K562 (cell line): ENCODE data around the gene PHACTR3.

Source experiments
- CTCF ChIP-seq, 3 experiments: IDR thresholded peaks in 2 of 3; conservative IDR thresholded peaks in 1 of 3; 2 replicates each; pipeline ENCODE4 v1.5.1; 2011 to 2012; ENCODE audit warnings: low read length in 3 of 3, mild to moderate bottlenecking in 3 of 3, control low read depth in 2 of 3, improper control_type of control experiment in 1 of 3, inconsistent platforms in 1 of 3, low read depth in 1 of 3, mixed read lengths in 1 of 3, moderate library complexity in 1 of 3; ENCODE audit not compliant: insufficient read depth in 2 of 3
- FOXP1 ChIP-seq: sonication (generic); formaldehyde crosslinking; IDR thresholded peaks from 2 replicates; pipeline ENCODE4 v1.8.0; 2022; ENCODE audit warnings: mild to moderate bottlenecking, missing genetic modification reagents
- JUND ChIP-seq, 2 experiments: IDR thresholded peaks; 2 replicates in 1 of 2; 3 replicates in 1 of 2; pipeline ENCODE4 v1.6.1; 2011; ENCODE audit warnings: borderline replicate concordance in 2 of 2, low read depth in 2 of 2, low read length in 2 of 2, improper control_type of control experiment in 1 of 2, missing biosample characterization in 1 of 2, missing genetic modification characterization in 1 of 2, missing genetic modification reagents in 1 of 2
- ZNF133 ChIP-seq: fragments of 250-450 bp; sonication (Bioruptor Pico); IDR thresholded peaks from 2 replicates; pipeline ENCODE4 v1.4.0; 2020; ENCODE audit warnings: mild to moderate bottlenecking
- TF ChIP-seq, protein P1 (sequence below), 2 experiments: fragments of 450-650 bp in 1 of 2; IDR thresholded peaks; 2 replicates each; pipeline ENCODE4 v1.6.1; 2011 to 2017; ENCODE audit warnings: low read depth in 2 of 2, antibody characterized with exemption in 1 of 2, borderline replicate concordance in 1 of 2, low read length in 1 of 2, mild to moderate bottlenecking in 1 of 2, mixed read lengths in 1 of 2; ENCODE audit not compliant: control insufficient read depth in 1 of 2
- TF ChIP-seq, protein P2 (sequence below): sonication (generic); formaldehyde crosslinking; IDR thresholded peaks from 2 replicates; pipeline ENCODE4 v1.8.0; 2022; ENCODE audit warnings: mild to moderate bottlenecking, missing genetic modification reagents
- TF ChIP-seq, protein P3 (sequence below): sonication (generic); formaldehyde crosslinking; IDR thresholded peaks from 2 replicates; pipeline ENCODE4 v1.9.0; 2022; ENCODE audit warnings: mild to moderate bottlenecking, missing genetic modification reagents
- TF ChIP-seq, protein P4 (sequence below): IDR thresholded peaks from 2 replicates; pipeline ENCODE4 v1.6.1; 2012; ENCODE audit warnings: low read depth, low read length, improper control_type of control experiment, borderline replicate concordance
- TF ChIP-seq, protein P5 (sequence below): fragments of 450-650 bp; formaldehyde crosslinking; IDR thresholded peaks from 2 replicates; pipeline ENCODE4 v1.4.0; 2022; ENCODE audit warnings: missing genetic modification characterization

DNA sequence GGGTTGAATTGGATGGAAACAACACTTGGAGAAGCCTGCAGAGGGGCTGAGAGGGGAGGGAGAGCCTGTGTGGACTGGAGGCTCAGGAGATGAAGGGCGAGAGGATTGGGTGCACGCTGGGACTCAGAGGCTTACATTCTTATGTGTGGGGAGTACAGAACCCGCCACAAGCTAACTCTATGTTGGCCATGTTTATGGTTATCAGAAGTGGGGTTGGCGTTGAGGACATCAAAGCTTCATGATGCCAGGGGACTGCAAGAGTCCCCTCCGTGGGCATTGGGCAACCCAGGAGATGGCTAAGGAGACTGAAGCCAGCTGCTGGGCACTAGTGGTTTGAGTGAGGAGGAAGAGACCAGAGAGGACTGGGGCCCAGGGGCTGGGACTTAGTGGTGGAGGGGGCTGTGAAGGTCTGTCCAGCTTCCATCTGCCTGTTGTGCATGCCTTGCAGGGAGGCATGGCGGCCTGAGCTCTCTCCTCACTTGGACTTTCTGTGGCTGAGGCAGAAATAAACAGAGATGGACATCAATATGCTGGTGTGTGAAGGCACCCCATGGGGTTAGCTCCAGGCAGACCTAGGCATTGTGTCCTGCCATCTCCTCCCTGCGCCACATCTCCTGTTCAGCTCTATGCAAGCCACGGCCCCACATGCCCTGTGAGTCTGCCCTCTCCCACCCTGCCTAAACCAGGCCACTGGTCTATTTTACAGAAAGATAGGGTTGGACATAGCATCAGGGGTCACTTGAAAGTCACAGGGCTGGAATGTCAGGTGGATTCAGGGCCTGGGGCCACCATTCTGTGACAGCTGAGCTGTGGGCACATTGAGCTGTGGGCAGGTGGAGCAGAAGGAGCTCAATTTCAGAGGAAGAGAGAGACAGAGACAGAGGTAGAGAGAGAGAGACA, 61.6 kb downstream of the PHACTR3 start:
- TF ChIP-seq, protein P1, sequence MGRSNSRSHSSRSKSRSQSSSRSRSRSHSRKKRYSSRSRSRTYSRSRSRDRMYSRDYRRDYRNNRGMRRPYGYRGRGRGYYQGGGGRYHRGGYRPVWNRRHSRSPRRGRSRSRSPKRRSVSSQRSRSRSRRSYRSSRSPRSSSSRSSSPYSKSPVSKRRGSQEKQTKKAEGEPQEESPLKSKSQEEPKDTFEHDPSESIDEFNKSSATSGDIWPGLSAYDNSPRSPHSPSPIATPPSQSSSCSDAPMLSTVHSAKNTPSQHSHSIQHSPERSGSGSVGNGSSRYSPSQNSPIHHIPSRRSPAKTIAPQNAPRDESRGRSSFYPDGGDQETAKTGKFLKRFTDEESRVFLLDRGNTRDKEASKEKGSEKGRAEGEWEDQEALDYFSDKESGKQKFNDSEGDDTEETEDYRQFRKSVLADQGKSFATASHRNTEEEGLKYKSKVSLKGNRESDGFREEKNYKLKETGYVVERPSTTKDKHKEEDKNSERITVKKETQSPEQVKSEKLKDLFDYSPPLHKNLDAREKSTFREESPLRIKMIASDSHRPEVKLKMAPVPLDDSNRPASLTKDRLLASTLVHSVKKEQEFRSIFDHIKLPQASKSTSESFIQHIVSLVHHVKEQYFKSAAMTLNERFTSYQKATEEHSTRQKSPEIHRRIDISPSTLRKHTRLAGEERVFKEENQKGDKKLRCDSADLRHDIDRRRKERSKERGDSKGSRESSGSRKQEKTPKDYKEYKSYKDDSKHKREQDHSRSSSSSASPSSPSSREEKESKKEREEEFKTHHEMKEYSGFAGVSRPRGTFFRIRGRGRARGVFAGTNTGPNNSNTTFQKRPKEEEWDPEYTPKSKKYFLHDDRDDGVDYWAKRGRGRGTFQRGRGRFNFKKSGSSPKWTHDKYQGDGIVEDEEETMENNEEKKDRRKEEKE (IDR thresholded peaks at IDR 0.05; ENCODE audit: borderline replicate concordance in 1 of 2, control insufficient read depth in 1 of 2, low read depth in 2 of 2, low read length in 1 of 2): no peak
- TF ChIP-seq, protein P2, sequence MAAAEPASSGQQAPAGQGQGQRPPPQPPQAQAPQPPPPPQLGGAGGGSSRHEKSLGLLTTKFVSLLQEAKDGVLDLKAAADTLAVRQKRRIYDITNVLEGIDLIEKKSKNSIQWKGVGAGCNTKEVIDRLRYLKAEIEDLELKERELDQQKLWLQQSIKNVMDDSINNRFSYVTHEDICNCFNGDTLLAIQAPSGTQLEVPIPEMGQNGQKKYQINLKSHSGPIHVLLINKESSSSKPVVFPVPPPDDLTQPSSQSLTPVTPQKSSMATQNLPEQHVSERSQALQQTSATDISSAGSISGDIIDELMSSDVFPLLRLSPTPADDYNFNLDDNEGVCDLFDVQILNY (CRISPR knock-in tag): no peak
- TF ChIP-seq, protein P3, sequence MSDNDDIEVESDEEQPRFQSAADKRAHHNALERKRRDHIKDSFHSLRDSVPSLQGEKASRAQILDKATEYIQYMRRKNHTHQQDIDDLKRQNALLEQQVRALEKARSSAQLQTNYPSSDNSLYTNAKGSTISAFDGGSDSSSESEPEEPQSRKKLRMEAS (CRISPR knock-in tag): no peak
- TF ChIP-seq CTCF (IDR thresholded peaks at IDR 0.05 in 2 of 3, conservative IDR thresholded peaks at IDR 0.05 in 1 of 3; ENCODE audit: insufficient read depth in 2 of 3, low read depth in 1 of 3, low read length in 3 of 3) (no peak), JUND (IDR thresholded peaks at IDR 0.05; ENCODE audit: borderline replicate concordance, low read depth, low read length) (no peak), JUND (tag; IDR thresholded peaks at IDR 0.05; ENCODE audit: borderline replicate concordance, low read depth, low read length) (no peak), FOXP1 (CRISPR knock-in tag) (no peak), ZNF133 (no peak)
- TF ChIP-seq, protein P4, sequence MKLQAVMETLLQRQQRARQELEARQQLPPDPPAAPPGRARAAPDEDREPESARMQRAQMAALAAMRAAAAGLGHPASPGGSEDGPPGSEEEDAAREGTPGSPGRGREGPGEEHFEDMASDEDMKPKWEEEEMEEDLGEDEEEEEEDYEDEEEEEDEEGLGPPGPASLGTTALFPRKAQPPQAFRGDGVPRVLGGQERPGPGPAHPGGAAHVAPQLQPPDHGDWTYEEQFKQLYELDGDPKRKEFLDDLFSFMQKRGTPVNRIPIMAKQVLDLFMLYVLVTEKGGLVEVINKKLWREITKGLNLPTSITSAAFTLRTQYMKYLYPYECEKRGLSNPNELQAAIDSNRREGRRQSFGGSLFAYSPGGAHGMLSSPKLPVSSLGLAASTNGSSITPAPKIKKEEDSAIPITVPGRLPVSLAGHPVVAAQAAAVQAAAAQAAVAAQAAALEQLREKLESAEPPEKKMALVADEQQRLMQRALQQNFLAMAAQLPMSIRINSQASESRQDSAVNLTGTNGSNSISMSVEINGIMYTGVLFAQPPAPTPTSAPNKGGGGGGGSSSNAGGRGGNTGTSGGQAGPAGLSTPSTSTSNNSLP: no peak
- TF ChIP-seq, protein P5, sequence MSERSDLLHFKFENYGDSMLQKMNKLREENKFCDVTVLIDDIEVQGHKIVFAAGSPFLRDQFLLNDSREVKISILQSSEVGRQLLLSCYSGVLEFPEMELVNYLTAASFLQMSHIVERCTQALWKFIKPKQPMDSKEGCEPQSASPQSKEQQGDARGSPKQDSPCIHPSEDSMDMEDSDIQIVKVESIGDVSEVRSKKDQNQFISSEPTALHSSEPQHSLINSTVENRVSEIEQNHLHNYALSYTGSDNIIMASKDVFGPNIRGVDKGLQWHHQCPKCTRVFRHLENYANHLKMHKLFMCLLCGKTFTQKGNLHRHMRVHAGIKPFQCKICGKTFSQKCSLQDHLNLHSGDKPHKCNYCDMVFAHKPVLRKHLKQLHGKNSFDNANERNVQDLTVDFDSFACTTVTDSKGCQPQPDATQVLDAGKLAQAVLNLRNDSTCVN (CRISPR knock-in tag): no peak
